GM18498 (cell line): Measurements from ENCODE around the gene METTL8.

Experiments used
- ATAC-seq: cut with Tn5 transposase; IDR thresholded peaks from one replicate; pipeline ENCODE4 v1.9.1; 2021; ENCODE audit warnings: mild to moderate bottlenecking, moderate library complexity; ENCODE audit not compliant: unreplicated experiment

The METTL8 gene

GRCh38 chr2:171267855-171268629 is 165.7 kb downstream of the METTL8 start:
- no peak for ATAC-seq
